ENCODE data around the gene ZFP36. TPM values are rescaled to one million over a fixed set of nuclear protein-coding genes. Genes with fewer than 3 reads are reported as not detected.

The ZFP36 gene
- total RNA-seq, 2 experiments from 2014 or later, result 74.6 to 80.3 TPM

DNA sequence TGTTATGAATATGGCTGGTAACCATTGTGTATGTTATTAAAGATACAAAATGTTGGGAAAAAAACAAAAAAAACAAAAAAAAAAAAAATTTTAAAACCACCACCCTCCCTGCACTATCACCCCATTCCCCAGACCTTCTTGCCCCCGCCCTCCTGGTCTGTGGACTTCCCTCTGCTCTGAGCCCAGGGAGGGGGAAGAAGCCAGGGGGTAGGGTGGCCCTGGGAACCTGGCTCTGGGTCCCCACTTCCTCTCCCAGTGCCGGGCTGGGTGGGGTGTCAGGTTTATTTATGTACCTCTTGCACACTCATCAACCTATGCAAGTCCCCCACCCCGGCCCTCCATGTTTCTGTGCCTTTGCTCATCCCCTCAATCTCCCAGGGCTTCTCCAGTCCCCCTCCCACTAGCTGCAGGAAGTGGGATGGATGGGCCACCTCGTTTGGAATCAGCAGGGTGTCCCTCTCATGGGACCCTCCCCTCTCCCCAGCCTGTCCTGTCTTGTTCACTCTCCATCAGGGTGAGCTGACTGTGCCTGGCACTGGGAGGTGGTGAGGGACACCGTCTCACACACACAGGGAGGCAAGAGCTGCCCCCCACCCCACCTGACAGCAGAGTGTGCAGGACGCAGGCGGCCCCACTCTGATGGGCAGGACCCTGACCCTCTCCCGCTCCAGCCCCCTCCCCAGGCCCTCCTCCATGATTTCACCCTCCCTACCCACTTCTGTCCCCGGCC, 21.6 kb upstream of the ZFP36 start:
- ChIA-PET CTCF (no interaction called here), POLR2A (interaction anchor here (1.0 to 1.1 kb wide), 2 partner anchors 33 to 42 kb away, joined by 3 read pairs; partner anchors contain the start of gene SAMD4B)
- ATAC-seq (no peak), DNase-seq (no peak)
- H3K36me3 Mint-ChIP-seq (ENCODE audit: low read depth), result peaks cover 25% of the 10 kb centered on the region
- no peak overlapping the region for H3K4me3 Mint-ChIP-seq
- H3K27me3 Mint-ChIP-seq, result no peaks in the 10 kb centered on the region
- H3K27ac Mint-ChIP-seq, result peak overlapping the region; percentile 23
- H3K9me3 Mint-ChIP-seq, result no peaks in the 10 kb centered on the region
- peaks cover 8% of the 10 kb centered on the region for H3K4me1 Mint-ChIP-seq (ENCODE audit: low read depth)
- TF ChIP-seq, protein P1, sequence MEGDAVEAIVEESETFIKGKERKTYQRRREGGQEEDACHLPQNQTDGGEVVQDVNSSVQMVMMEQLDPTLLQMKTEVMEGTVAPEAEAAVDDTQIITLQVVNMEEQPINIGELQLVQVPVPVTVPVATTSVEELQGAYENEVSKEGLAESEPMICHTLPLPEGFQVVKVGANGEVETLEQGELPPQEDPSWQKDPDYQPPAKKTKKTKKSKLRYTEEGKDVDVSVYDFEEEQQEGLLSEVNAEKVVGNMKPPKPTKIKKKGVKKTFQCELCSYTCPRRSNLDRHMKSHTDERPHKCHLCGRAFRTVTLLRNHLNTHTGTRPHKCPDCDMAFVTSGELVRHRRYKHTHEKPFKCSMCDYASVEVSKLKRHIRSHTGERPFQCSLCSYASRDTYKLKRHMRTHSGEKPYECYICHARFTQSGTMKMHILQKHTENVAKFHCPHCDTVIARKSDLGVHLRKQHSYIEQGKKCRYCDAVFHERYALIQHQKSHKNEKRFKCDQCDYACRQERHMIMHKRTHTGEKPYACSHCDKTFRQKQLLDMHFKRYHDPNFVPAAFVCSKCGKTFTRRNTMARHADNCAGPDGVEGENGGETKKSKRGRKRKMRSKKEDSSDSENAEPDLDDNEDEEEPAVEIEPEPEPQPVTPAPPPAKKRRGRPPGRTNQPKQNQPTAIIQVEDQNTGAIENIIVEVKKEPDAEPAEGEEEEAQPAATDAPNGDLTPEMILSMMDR (IDR thresholded peaks at IDR 0.05), result no peak
- intact Hi-C loops (cut with micrococcal nuclease), result no loop called here

DNA sequence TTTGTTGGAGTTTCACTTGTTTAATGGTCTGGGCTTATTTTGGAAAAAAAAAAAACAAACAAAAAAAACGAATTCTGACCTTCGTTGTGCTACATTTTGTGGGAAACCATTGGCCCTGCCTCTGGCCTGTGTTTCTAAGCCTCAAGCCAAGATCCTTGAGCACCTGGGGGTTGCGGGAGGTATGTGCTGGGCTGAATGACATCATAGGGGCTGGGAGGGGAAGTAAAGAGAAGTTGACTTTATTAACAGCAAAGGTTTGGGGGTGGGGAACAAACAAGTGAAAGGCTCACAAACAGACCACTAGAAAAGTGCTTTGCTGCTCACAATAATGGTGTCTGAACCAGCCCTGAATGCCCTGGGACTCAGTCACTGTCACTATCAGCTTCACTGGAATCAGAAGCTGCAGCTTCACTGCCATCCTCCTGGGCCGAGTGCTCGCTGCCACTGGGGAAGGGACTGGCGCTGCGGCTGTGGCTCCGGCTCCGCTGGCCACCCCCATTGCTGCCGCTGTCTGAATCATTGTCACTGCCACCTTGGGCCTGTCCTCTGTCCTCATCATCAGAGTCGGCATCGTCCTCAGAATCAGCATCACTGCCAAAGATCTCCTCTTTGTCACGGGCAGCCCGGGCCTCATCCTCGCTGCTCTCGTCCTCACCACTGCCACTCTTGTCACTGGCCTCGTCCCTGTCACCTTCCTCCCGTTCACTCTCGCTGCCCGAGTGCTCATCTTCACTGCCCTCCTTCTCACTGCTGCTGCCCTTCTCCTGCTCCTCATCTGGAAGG, 20.8 kb upstream of the ZFP36 start:
- TF ChIP-seq, protein P1 (IDR thresholded peaks at IDR 0.05), result no peak
- Mint-ChIP-seq H3K4me1 (ENCODE audit: low read depth) (peaks cover 12% of the 10 kb centered on the region), H3K27ac (peak overlapping the region; percentile 2), H3K27me3 (no peaks in the 10 kb centered on the region), H3K4me3 (no peak overlapping the region), H3K36me3 (ENCODE audit: low read depth) (peaks cover 22% of the 10 kb centered on the region), H3K9me3 (no peaks in the 10 kb centered on the region)
- intact Hi-C loops (cut with micrococcal nuclease), result no loop called here
- ChIA-PET CTCF (interaction anchor here (0.6 kb wide), 1 partner anchor 14 kb away, joined by 3 read pairs; no protein-coding TSS in a partner anchor), POLR2A (interaction anchor here (1.1 kb wide), 1 partner anchor 43 kb away, joined by 3 read pairs; the partner anchor contains the start of gene SAMD4B)
- DNase-seq (no peak), ATAC-seq (no peak)

DNA sequence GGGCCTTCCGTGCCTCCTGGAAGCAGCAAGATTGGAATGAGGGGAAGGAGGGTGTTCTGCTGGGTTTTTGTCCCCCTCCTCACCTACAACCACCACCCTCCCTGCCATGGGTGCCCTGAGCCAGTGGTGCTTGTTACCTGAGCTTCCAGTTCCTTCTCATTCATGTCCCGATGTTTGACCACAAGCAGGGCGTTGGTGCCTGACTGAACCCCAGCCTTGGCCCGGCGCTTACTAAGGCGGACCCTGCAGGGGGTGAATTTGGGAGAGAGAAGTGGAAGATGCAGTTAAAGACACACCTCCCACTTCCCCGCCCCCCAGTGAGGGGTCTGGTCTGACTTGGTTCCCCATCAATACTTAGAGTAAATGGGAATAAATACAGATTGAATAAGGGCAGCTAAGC, 20.1 kb upstream of the ZFP36 start:
- no peaks in the 10 kb centered on the region for H3K27me3 Mint-ChIP-seq
- intact Hi-C loops (cut with micrococcal nuclease), result no loop called here
- POLR2A ChIA-PET, result no interaction called here
- DNase-seq, result no peak
- CTCF ChIA-PET, result interaction anchor here (0.6 kb wide), 1 partner anchor 13 kb away, joined by 3 read pairs; no protein-coding TSS in a partner anchor
- ATAC-seq, result no peak
- no peak overlapping the region for H3K4me3 Mint-ChIP-seq
- peaks cover 16% of the 10 kb centered on the region for H3K4me1 Mint-ChIP-seq (ENCODE audit: low read depth)
- peak overlapping the region; percentile 2 for H3K27ac Mint-ChIP-seq
- peaks cover 26% of the 10 kb centered on the region for H3K36me3 Mint-ChIP-seq (ENCODE audit: low read depth)
- no peaks in the 10 kb centered on the region for H3K9me3 Mint-ChIP-seq
- TF ChIP-seq, protein P1 (IDR thresholded peaks at IDR 0.05), result no peak

DNA sequence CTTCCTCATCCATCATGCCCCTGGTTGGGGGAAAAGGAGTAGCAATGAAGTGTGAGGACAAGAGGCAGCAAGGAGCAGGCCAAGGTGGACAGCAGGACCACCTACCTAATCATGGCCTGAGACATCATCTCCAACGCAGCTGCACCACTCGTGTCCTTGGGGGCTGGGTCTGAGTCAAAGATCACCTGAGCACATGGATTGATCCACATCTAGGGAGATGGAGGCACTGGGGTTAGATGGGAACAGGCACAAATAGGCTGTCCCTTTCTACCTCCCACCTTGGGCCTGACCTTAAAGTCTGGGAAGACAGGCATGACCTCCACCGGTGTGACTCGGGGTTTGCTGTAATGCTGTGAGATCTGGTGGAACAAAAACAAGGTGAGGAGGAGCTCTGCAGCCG, 18.0 kb upstream of the ZFP36 start:
- Mint-ChIP-seq H3K36me3 (ENCODE audit: low read depth) (peaks cover 36% of the 10 kb centered on the region), H3K27me3 (no peaks in the 10 kb centered on the region), H3K9me3 (no peaks in the 10 kb centered on the region), H3K27ac (no peak overlapping the region), H3K4me3 (no peak overlapping the region), H3K4me1 (ENCODE audit: low read depth) (peaks cover 29% of the 10 kb centered on the region)
- ChIA-PET CTCF (interaction anchor here (0.6 to 1.4 kb wide), 2 partner anchors 33 to 66 kb away, joined by 3 to 4 read pairs; no protein-coding TSS in a partner anchor), POLR2A (interaction anchor here (0.7 to 1.6 kb wide), 2 partner anchors 33 to 459 kb away, joined by 4 read pairs; no protein-coding TSS in a partner anchor)
- TF ChIP-seq, protein P1 (IDR thresholded peaks at IDR 0.05), result no peak
- intact Hi-C loops (cut with micrococcal nuclease), result no loop called here
- DNase-seq, result no peak
- no peak for ATAC-seq

Measured in activated CD8-positive, alpha-beta T cell treated with anti-CD3 and anti-CD28 coated beads for 36 hours (primary cell).